NCI-H2081 (cell line): ENCODE results near the gene TMEM255B.

Experiments
- DNase-seq, 2 experiments: peaks; one replicate each; lab custom pipeline; 2025; lab: John Stamatoyannopoulos, UW

TMEM255B gene

DNA sequence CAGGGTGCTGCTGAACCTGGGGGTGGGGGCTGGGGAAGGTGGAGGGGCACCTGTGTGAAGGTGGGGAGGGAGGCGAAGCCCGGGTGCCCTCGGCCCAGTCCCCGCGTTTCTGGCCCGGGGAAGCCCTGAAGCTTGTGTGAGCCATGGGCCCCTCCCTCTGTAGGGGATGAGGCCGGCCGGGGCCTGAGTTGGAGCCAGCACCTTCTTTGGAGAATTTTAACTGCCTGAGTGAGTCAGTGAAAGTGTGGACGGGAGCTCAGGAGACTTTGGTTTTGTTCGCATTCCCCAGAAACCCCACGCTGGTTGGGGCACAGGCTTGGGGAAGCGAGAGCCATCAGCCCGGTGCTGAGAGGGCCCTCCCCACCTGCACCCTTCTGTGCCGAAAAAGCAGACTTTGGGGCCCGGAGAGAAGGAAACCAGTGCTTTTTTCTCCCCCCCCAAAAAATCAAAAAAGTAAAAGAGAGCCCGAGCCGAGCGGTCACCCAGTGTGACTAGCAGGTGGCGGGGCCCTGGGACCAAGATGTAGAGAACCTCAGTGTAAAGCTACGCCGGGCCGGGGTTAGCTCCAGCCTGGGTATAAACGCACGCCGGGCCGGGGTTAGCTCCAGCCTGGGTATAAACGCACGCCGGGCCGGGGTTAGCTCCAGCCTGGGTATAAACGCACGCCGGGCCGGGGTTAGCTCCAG, 45.1 kb downstream of the TMEM255B start:
- DNase-seq, result no peak

GRCh38 chr13:113804703-113805430, 45.8 kb downstream of the TMEM255B start:
- DNase-seq, result no peak

- DNase-seq, result no peak
Observed at GRCh38 chr13:113805431-113806103, 46.5 kb downstream of the TMEM255B start.

- no peak for DNase-seq
Observed at GRCh38 chr13:113806104-113806471, 47.1 kb downstream of the TMEM255B start.

GRCh38 chr13:113806526-113806925, 47.5 kb downstream of the TMEM255B start:
- no peak for DNase-seq

DNA sequence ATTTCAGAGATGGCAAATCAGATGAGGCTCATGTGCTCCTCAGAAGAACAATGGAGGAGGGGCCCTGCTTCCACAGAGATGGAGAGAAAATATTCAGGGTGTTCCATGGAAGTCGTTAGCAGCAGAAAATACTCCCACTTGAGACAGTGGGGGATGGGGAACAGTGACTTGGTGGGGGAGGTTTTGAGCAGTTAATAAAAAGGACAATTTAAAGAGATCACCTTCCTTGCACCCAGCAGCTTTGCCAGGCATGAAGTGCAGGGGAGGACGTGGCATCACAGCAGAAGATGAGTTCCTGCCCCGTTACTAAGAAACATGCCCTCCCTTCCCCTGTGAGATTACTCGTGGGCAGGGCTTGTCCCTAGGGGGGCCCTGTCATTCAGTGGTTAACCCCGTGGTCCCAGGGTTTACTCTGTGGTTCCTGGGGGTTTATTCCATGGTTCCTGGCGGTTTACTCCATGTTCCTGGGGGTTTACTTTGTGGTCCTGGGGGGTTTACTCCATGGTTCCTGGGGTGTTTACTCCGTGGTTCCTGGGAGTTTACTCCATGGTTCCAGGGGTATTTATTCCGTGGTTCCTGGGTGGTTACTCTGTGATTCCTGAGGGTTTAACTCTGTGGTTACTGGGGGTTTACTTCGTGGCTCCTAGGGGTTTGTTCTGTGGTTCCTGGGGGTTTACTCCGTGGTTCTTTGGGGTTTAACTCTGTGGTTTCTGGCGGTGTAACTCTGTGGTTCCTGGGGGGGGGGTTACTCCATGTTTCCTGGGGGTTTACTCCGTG, 49.2 kb downstream of the TMEM255B start:
- DNase-seq, result no peak

DNA sequence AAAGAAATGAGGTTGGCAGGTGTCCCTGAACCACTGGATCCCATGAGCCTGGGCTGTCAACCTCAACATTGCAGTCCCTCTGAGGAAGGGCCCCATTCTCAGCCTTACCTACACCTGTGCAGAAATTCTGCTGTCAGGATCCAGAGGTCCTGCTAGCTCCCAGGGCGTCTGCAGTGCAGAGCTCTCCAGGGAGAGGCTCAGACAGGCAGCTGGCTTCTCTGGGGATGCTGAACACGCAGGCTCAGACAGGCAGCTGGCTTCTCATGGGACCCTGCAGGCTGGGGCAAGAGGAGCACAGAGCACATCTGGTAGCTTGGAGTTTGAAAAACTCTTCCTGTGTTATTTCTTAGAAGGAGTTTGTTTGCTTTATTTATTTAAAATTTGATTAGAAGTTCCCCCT, 50.9 kb downstream of the TMEM255B start:
- DNase-seq, result no peak

DNA sequence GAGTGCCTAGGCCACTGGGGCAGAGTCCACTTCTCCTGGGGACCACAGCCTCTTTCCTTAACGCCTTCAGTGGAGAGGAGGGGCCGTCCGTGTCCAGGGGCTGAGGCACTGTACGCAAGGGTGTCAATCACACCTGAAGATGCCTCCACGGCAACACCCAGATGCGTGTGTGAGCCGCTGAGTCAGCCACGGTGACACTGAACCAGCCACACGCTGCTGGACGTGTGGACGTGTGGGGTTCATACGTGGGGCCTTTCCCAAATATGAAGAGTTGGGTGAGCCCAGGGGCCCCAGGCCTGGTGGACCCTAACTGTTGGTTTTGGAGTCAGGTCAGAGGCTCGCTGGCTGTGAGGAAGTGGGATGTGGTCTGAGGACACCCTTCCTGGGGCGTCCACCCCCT, 51.6 kb downstream of the TMEM255B start:
- DNase-seq, result no peak

- DNase-seq, result no peak
Observed at GRCh38 chr13:113811081-113811928, 52.3 kb downstream of the TMEM255B start.

DNA sequence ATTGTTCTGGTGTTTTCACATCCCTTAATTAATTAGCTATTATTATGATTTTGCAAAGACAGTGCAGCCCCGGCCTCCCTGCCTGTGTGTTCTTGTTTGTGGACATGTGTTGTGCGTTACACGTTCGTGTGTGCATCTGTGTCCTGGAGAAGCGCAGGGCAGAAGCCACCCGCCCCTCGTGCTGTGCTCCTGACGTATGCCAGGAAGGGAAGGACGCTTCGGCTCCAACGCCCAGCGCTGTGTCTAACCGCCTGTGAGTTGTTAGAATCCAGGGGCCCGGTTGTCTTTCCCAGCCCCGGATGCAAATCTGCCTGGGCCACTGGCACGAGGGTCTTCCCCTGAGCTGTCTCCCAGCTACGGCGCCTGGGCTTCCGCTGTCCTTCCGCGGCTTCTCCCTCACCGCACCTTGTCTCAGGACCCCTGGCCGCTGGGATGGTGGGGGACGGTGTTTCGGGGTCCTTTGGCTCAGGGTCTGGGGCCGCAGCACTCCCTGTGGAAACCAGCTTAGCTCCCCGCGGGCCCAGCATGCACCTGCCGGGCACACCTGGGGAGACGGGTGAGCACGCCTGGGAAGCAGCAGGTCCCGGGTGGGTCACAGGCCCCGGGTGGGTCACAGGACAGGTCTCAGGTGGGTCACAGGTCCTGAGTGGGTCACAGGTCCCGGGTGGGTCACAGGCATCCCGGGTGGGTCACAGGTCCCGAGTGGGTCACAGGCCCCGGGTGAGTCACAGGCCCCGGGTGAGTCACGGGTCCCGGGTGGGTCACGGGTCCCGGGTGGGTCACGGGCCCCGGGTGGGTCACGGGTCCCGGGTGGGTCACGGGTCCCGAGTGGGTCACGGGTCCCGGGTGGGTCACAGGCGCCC, 53.4 kb downstream of the TMEM255B start:
- no peak for DNase-seq

- DNase-seq, result no peak
Observed at GRCh38 chr13:113813070-113813748, 54.2 kb downstream of the TMEM255B start.

DNA sequence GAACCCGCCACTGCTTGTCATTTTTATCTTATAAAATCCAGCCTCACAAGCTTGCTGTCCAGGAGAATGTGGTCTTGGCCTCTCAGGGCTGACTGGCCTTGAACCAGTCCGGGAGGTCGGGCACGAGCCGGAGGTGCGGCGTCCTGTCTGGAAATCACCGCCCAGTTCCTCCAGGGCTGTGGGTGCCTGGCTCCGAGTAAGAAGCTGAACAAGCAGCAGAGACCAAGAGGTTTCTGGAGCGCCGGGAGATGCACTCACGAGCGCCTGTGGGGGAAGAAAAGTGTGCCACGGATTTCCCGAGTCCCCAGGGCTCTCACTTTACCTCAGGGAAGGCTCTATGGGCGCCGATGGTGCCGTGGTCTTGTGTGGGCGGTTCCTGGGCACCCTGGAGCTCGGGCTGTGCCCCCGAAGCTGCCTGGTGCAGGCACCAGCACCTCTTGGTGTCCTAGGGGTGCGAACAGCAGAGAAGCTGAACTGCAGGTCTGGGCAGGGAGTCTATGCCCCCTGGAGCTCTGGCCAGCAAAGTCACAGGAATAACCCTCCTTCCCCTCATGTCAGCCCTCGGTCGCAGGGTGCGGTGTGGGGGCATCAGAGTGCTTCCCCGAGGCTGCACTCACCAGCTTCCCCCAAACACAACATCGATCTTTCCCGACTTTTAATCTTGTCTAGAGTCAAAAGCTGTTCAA, 54.9 kb downstream of the TMEM255B start:
- DNase-seq, result no peak

DNA sequence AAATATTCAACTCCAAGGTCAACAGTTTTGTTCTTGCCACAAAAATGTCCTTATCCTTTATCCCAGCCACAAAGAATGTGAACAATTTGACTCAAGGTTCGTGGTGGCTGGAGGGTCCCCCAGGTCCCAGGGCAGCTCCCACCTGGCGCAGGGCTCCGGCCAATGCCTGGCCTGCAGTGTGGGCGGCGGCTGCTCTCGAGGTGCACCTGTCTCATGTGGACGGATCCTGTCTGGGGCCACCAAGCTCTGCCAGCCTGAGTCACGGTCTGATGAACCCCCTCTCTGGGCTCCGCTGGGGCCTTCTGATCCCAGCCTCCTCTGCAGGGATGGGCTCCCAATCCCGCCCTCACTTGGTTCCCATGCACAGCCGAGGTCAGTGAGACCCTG, 55.4 kb downstream of the TMEM255B start:
- no peak for DNase-seq

DNA sequence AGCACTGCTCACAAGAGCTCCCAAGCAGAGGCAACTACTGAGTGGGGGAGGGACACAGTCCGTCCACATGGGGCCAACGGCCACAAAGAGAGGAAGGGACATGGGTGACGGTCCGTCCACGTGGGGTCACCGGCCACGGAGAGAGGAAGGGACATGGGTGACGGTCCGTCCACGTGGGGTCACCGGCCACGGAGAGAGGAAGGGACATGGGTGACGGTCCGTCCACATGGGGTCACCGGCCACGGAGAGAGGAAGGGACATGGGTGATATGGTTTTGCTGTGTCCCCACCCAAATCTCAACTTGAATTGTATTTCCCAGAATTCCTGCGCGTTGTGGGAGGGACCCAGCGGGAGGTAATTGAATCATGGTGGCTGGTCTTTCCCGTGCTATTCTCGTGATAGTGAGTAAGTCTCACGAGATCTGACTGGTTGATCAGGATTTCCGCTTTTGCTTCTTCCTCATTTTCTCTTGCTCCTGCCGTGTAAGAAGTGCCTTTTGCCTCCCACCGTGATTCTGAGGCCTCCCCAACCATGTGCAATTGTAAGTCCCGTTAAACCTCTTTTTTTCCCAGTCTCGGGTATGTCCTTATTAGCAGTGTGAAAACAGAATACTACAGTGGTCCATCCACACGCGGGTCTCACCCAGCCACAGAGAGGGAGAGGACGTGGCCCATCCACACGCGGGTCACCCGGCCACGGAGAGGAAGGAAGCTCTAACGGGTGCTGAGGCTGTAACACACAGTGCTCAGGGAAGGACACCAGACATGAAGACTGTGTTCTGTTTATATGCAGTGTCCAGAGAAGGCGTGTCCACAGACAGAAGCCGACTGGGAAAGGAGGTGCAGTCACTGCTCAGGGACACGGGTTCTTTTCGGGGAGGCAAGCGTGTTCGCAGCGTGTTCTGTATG, 56.4 kb downstream of the TMEM255B start:
- no peak for DNase-seq

- no peak for DNase-seq
Observed at GRCh38 chr13:113816254-113816929, 57.4 kb downstream of the TMEM255B start.

- peak; percentile 72 to 78 for DNase-seq
Observed at GRCh38 chr13:113816946-113817859, 58.2 kb downstream of the TMEM255B start.
